SK-N-SH treated with all-trans-retinoic acid at 6 μM for 48 hours (cell line): ENCODE measurements around the gene CCDC17.

Experiments used
- PPARA ChIP-seq: fragments of 250-450 bp; sonication (Bioruptor Pico); IDR thresholded peaks from 2 replicates; pipeline ENCODE4 v1.5.0; 2020; ENCODE audit warnings: mild to moderate bottlenecking, borderline replicate concordance
- ZFP3 ChIP-seq: fragments of 250-450 bp; sonication (Bioruptor Pico); IDR thresholded peaks from 2 replicates; pipeline ENCODE4 v1.5.0; 2020; ENCODE audit warnings: mild to moderate bottlenecking, moderate library complexity
- TF ChIP-seq, protein P1 (sequence below): fragments of 250-450 bp; sonication (Bioruptor Pico); IDR thresholded peaks from 2 replicates; pipeline ENCODE4 v1.8.0; 2021; ENCODE audit warnings: low read depth, mild to moderate bottlenecking, moderate library complexity, borderline replicate concordance

GRCh38 chr1:45583264-45583665 is 40.6 kb downstream of the CCDC17 start:
- TF ChIP-seq ZFP3: no peak
- no peak for TF ChIP-seq PPARA (CRISPR knock-in tag)
- TF ChIP-seq, protein P1, sequence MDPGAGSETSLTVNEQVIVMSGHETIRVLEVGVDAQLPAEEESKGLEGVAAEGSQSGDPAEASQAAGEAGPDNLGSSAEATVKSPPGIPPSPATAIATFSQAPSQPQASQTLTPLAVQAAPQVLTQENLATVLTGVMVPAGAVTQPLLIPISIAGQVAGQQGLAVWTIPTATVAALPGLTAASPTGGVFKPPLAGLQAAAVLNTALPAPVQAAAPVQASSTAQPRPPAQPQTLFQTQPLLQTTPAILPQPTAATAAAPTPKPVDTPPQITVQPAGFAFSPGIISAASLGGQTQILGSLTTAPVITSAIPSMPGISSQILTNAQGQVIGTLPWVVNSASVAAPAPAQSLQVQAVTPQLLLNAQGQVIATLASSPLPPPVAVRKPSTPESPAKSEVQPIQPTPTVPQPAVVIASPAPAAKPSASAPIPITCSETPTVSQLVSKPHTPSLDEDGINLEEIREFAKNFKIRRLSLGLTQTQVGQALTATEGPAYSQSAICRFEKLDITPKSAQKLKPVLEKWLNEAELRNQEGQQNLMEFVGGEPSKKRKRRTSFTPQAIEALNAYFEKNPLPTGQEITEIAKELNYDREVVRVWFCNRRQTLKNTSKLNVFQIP (CRISPR knock-in tag): no peak
